ENCODE measurements around the gene PCGF1. TPM values are rescaled to one million over a fixed set of nuclear protein-coding genes. Genes with fewer than 3 reads are reported as not detected.

Gene PCGF1
- total RNA-seq, 4 donors from 2014 or later, result 9.6 to 32.0 (median 19.1) TPM

- Histone ChIP-seq H3K27ac (peak overlapping the region in 1 of 4 donors; percentile 25), H3K36me3 (peaks cover 0 to 59% (median 5%) of the 10 kb centered on the region in 3 donors), H3K4me3 (no peak overlapping the region), H3K9me3 (no peaks in the 10 kb centered on the region), H3K4me1 (peaks cover 0 to 34% (median 19%) of the 10 kb centered on the region in 4 donors), H3K27me3 (no peaks in the 10 kb centered on the region)
- TF ChIP-seq POLR2A (IDR thresholded peaks at IDR 0.05), result no peak
- TF ChIP-seq CTCF (IDR thresholded peaks at IDR 0.05), result no peak
- no peak for TF ChIP-seq EP300 (IDR thresholded peaks at IDR 0.05)
- WGBS, 2 donors, result 79 to 81% methylated on average over 7 of the region's 7 CpGs
- DNase-seq (ENCODE audit: low spot score in 2 of 2), result no peak
Measured at GRCh38 chr2:74531666-74532065, 24.2 kb upstream of the PCGF1 start.

GRCh38 chr2:74530239-74531187 lies 23.0 kb upstream of the PCGF1 start:
- Histone ChIP-seq H3K4me3 (peak overlapping the region; percentile 63 to 96 (median 77)), H3K4me1 (peaks cover 0 to 34% (median 19%) of the 10 kb centered on the region in 4 donors), H3K9me3 (no peaks in the 10 kb centered on the region), H3K36me3 (peaks cover 0 to 70% (median 12%) of the 10 kb centered on the region in 3 donors), H3K27ac (peak overlapping the region; percentile 54 to 90 (median 84)), H3K27me3 (no peaks in the 10 kb centered on the region)
- no peak for TF ChIP-seq POLR2A (IDR thresholded peaks at IDR 0.05)
- no peak for TF ChIP-seq EP300 (IDR thresholded peaks at IDR 0.05)
- TF ChIP-seq CTCF (IDR thresholded peaks at IDR 0.05), result no peak
- 2% methylated on average over 42 of the region's 54 CpGs for WGBS, 2 donors
- DNase-seq (ENCODE audit: low spot score in 2 of 2), result no peak

GRCh38 chr2:74529357-74530238 lies 22.1 kb upstream of the PCGF1 start, which contains the start of the genes AUP1 and HTRA2:
TSS of gene AUP1 (minus strand) at chr2:74529706. CDS start at chr2:74529629, 77 bp downstream.
TSS of gene HTRA2 (plus strand) at chr2:74529933. CDS start at chr2:74530007, 74 bp downstream.
- WGBS, 2 donors, result 0 to 2% methylated on average over 44 to 68 of the region's 87 CpGs
- Histone ChIP-seq H3K36me3 (peaks cover 0 to 72% (median 12%) of the 10 kb centered on the region in 3 donors), H3K27ac (peak within 1 kb of the TSS; percentile 72 to 90 (median 84)), H3K9me3 (no peaks in the 10 kb centered on the region), H3K27me3 (no peaks in the 10 kb centered on the region), H3K4me3 (peak within 1 kb of the TSS; percentile 63 to 96 (median 77)), H3K4me1 (peaks cover 0 to 34% (median 19%) of the 10 kb centered on the region in 4 donors)
- TF ChIP-seq EP300 (IDR thresholded peaks at IDR 0.05) (peak; percentile 88 to 96), POLR2A (IDR thresholded peaks at IDR 0.05) (peak; percentile 22 to 79), CTCF (IDR thresholded peaks at IDR 0.05) (peak in 2 of 5 experiments; percentile 40 to 61)
- peak; percentile 94 to 95 for DNase-seq (ENCODE audit: low spot score in 2 of 2)

- DNase-seq (ENCODE audit: low spot score in 2 of 2), result no peak
- peaks cover 0 to 65% (median 12%) of the 10 kb centered on the region in 3 donors for H3K36me3 ChIP-seq
- no peaks in the 10 kb centered on the region for H3K27me3 ChIP-seq
- no peak for TF ChIP-seq POLR2A (IDR thresholded peaks at IDR 0.05)
- no peak for TF ChIP-seq EP300 (IDR thresholded peaks at IDR 0.05)
- no peak for TF ChIP-seq CTCF (IDR thresholded peaks at IDR 0.05)
- peak overlapping the region; percentile 63 to 82 (median 68) for H3K4me3 ChIP-seq
- H3K9me3 ChIP-seq, result no peaks in the 10 kb centered on the region
- peaks cover 0 to 34% (median 19%) of the 10 kb centered on the region in 4 donors for H3K4me1 ChIP-seq
- WGBS, 2 donors, result 15 to 16% methylated on average over 28 to 29 of the region's 29 CpGs
- peak overlapping the region; percentile 72 to 90 (median 82) for H3K27ac ChIP-seq
Measured at GRCh38 chr2:74528600-74529356, 21.3 kb upstream of the PCGF1 start.
